SK-N-MC (cell line): ENCODE results near the gene CCL20.

Experiments
- EZH2 ChIP-seq: fragments of 200-600 bp; sonication (generic); IDR thresholded peaks from one replicate; pipeline ENCODE4 v1.6.1; 2017; ENCODE audit warnings: antibody characterized with exemption
- FOXP2 ChIP-seq: optimal IDR thresholded peaks from 2 replicates; pipeline ENCODE3; 2011; ENCODE audit warnings: mild to moderate bottlenecking, moderate library complexity; ENCODE audit not compliant: insufficient read depth; ENCODE audit errors: extremely low read length, control extremely low read depth
- POLR2AphosphoS5 ChIP-seq: IDR thresholded peaks from 2 replicates; pipeline ENCODE4 v1.6.1; 2012; ENCODE audit warnings: mild to moderate bottlenecking, low read depth, low read length, borderline replicate concordance

DNA sequence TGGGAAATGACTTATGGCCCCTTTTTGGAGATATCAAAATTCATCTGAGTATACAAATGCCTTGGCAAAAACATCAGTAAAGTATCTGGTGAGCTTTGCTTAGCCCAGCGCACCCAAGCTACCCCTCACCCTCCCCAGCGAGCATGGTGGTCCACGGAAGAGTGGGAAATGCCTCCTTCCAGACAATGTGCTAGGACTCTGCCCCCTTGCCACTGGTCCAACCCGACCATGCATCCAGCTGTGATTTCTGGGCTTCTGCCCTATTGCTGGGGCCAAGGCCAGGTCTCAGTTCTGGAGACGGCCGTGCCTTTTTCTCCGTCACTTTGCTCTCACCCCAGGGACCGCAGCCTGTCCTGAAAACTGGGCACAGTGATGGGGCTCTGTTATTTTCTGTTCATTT, 31.8 kb upstream of the CCL20 start:
- TF ChIP-seq POLR2AphosphoS5 (no peak), EZH2 (no peak), FOXP2 (no peak)
